Activated CD4-positive, alpha-beta T cell treated with anti-CD3 and anti-CD28 coated beads, Interleukin-2, amount 50 U/mL, for 16 hours (primary cell): Measurements from ENCODE around the gene MGAT4D.
"Not testable (repeated sequence)": the region's sequence is repeated elsewhere in the genome, so short reads cannot be mapped to it uniquely, and the experiment has no call there.

Experiments
- DNase-seq: peaks from one replicate; pipeline ENCODE4 v3.0.0-alpha.2; 2020

MGAT4D gene

DNA sequence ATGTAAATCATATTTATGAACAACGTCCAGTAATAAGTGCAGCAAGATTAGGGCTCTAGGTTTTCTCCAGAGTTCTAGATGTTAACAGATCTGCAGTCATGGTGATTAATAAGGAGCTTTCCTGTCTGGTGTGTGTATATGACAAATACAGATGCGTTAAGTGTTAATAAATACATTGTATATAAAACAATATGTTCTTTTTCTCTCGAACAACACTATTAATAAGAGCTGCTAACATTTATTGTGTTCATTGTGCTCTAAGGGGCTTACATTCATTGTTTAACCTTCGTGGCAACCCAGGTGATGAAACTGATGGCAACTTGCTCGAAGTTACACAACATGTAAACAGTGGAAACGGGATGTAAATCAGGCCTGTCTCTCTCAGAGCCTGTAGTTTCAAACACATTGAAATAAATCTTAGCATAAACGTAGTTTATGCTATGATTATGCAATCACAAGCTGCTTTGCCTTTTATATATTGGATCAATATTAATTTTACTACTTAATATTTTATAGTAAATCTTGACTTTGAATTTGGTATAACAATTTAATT is 70.1 kb downstream of the MGAT4D start:
- DNase-seq: no peak

DNA sequence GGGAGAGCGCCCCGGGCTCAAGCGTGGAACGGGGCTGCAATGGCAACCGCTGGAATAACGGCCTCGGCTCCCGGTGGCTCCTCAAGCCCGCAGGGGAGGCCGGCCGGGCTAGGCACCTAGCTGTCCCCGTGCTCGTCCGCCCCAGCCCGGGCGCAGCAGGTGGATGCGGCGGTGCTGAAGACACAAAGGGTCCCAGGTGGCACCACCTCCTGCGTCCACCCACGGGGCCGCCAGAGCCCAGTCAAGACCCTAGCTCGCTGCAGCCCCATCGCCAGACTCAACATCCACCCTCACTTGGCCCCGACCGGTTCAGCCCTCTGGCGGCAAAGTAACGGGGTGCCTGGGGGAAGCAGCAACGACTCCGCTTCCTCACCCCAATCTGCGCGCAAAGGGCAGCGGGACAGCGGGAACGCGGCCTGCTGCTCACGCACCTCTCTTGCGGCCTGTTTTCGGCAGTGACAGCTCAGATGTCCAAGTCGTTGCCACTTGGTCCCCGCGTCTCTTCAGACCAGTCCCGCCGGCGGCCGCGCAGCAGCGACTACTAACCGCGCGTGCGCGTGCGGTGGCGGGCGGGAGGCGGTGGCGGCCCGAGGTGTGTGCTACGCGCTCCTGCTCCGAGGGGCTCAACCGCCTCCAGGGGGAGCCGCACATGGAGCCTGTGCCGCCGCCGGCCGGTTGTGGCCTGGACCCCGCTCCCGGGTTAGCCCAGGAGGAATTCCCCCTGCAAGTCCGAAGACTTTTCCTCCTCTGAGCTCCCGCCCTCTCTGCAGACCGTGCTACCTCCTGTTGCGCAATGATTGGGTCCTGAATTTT is 70.8 kb downstream of the MGAT4D start, which contains the start of gene CLGN:
Gene CLGN, minus strand, starts transcription at position 543 of the 813 bp plus-strand sequence. CDS start 14,570 bp downstream, outside the sequence.
- DNase-seq: peak; percentile 56

DNA sequence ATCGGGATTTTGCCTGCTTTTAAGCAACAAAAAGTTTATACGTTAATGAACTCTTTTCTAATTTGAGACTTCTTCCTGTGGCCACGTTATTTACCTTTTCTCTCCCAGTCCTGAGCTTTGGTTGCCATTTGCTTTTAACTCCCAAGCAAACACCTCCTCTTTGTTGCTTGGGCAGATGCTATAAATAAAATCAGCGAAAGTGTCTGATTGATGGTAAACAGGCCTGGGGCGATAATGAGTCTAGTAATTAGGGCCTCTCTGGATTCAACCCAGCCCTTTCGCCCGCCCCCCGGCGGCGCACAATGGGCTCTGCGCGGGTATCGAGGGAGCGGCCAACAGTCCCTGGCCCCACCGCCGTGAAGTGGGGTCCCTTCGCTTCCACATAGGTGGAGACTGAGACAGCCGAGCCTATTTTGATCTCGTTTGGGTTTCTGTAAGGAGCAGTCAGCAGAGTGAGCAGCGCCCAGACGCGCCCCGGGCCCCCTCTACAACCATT is 71.4 kb downstream of the MGAT4D start:
- DNase-seq: no peak

DNA sequence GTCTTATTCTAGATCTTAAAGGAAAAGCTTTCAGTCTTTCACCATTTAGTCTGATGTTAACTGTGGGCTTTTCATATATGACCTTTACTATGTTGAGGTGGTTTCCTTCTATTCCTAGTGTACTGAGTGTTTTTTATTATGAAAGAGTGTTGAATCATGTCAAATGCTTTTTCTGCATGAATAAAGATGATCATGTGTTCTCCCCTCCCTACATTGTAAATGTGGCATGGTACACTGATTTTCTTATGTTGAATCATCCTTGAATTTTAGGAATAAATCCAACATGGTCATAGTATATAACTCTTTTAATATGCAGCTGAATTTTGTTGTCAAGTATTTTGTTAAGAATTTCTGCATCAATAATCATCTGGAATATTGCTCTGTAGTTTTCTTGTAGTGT is 75.0 kb downstream of the MGAT4D start:
- DNase-seq: no peak

DNA sequence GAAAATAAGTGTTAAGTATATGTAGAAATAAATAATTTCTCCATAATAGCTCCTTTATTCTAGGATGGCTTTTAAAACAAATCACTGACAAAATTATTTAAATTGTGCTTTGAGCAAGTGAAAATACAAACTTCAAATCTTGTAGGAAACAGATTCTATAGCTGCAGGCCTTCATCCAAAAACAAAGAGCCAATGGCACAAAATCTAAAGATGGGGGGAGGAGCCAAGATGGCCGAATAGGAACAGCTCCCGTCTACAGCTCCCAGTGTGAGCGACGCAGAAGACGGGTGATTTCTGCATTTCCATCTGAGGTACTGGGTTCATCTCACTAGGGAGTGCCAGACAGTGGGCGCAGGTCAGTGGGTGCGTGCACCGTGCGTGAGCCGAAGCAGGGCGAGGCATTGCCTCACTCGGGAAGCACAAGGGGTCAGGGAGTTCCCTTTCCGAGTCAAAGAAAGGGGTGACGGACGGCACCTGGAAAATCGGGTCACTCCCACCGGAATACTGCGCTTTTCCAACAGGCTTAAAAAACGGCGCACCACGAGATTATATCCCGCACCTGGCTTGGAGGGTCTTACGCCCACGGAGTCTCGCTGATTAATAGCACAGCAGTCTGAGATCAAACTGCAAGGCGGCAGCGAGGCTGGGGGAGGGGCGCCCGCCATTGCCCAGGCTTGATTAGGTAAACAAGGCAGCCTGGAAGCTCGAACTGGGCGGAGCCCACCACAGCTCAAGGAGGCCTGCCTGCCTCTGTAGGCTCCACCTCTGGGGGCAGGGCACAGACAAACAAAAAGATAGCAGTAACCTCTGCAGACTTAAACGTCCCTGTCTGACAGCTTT is 84.7 kb downstream of the MGAT4D start:
- not testable (repeated sequence) for DNase-seq

DNA sequence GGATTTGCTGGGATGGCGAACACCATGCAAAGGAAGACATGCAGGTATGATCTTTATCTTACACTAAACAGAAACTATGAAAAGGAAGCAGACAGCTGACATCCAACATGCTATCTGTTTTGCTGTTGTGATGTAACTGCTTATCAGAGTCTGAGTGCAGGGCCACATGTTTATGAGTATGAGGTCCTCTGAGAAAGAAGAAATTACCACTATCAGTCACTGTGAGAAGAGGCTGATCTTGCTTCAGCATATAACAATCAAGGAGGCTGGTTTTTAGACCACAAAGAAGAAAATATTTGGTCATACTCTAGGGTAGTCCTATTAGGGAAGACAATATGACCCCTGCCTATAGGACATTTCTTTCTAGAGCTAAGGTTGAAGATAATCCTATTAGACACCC is 89.1 kb downstream of the MGAT4D start:
- peak; percentile 7 for DNase-seq

DNA sequence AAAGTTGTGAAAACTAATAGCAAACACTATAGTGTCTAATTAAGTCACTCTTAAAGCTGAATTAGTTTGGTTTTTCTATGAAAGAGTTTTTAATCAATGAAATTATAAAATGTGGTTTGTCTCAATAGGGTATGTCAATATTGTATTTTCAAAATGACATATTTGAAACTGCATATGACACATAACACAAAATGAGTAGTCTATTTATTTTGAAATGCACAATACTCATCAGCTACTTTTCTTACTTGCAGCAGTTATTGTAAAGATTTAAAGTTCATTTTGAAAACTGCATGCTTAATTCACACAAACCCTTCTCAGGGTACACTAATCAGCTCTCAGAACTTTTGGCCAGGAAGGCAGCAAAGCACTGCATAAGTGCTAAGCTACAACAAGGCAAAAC is 91.8 kb downstream of the MGAT4D start:
- peak; percentile 30 for DNase-seq

DNA sequence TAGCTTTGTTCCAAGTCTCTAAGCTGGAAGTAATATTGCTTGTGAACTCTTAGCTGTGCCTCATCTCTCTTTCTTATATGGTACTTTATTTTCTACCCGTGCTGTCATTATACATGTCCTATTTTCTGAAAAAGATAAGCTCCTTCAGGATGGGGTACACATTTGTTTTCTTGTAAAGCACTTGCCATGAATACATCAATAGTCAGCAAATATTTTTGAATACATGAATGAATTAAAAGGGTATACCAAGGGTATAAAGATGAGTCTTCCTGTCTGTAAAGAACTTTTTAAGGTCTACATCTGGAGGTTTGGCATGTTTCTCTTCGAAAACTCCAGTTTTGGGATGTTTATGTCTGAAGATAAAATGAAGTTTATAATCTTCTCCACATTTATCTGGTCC is 98.0 kb downstream of the MGAT4D start:
- DNase-seq: no peak

DNA sequence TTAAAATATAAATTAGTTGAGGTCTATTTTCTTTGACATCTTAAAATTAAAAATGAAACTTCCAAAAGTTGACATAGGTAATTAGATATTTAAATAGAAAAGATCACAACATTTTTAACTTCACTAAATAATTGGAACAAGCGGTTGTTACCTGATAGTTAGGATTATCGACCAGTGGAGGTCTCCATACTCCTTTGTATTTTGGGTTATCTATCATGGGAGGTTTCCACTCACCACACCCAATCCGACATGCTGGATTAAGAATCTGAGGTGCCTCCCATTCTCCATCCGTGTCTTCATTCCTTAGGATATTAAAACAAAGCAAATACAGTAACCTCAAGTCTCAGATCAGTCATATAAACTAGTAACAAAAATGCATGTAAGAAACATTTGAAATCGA is 102.4 kb downstream of the MGAT4D start:
- DNase-seq: no peak
